Choroid plexus epithelial cell (primary cell): ENCODE results near the gene ARPP19.

Experiments used
- DNase-seq: peaks from one replicate; pipeline ENCODE4 v3.0.0-alpha.2; 2010; ENCODE audit warnings: low read depth
- H3K4me3 ChIP-seq: 2 replicates; pipeline ENCODE4 v1.5.1; 2011; ENCODE audit warnings: low read depth, mild to moderate bottlenecking, control low read depth, low read length, moderate library complexity
- TF ChIP-seq, protein P1 (sequence below): conservative IDR thresholded peaks from 2 replicates; pipeline ENCODE4 v1.5.1; 2011; ENCODE audit warnings: low read depth, mild to moderate bottlenecking, control low read depth, inconsistent platforms, low read length, moderate library complexity

Gene ARPP19, protein sequence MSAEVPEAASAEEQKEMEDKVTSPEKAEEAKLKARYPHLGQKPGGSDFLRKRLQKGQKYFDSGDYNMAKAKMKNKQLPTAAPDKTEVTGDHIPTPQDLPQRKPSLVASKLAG

DNA sequence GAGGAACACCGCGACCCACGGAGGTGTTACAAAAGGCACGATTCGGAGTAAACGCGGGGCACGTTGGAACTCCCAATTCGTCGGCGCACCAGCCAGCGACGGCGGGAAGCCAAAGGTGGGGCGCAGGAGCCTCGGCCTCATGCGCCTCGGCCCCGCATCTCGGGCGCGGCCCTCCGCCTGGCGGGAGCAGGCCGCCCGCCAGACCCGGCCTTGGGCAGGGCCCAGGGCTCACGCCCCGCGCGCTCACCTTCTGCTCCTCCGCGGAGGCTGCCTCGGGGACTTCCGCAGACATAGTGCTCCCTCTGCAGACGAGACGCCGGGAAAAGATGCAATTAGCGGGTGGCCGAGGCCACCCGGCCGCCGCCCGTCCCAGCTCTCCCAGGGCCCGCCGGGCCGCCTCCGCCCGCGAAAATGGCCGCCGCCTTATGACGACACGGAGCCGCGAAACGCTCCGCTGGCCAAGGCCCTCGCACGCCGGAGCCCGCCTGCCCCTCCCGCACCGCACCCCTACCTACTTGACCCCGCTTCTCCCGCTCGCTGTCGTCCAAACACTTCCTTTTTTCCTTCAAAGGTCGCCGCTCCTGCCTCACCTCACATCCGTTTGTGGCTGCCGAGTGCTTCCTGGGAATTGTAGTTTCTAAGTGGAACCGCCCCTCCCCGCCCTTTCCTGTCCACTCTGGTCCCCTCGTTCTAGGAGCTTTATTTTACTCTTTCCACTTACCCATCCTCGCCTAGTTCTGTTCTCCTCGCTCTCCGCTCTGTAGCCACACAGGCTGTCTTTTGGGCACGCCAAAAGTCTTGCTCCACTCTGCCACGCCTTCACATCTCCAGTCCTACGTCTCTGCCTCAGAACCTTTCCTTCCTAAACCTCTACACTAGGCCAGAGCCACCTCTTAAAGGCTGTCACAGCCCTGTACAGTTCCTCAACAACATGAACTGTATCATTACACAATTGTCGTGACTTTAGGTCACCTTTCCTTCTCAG lies at the start of gene ARPP19:
Gene ARPP19, minus strand, starts transcription at position 430 of the 985 bp plus-strand sequence. Its CDS starts 138 bp downstream, at position 292.
- TF ChIP-seq, protein P1, sequence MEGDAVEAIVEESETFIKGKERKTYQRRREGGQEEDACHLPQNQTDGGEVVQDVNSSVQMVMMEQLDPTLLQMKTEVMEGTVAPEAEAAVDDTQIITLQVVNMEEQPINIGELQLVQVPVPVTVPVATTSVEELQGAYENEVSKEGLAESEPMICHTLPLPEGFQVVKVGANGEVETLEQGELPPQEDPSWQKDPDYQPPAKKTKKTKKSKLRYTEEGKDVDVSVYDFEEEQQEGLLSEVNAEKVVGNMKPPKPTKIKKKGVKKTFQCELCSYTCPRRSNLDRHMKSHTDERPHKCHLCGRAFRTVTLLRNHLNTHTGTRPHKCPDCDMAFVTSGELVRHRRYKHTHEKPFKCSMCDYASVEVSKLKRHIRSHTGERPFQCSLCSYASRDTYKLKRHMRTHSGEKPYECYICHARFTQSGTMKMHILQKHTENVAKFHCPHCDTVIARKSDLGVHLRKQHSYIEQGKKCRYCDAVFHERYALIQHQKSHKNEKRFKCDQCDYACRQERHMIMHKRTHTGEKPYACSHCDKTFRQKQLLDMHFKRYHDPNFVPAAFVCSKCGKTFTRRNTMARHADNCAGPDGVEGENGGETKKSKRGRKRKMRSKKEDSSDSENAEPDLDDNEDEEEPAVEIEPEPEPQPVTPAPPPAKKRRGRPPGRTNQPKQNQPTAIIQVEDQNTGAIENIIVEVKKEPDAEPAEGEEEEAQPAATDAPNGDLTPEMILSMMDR = no peak
- peak within 1 kb of the TSS; percentile 89 for H3K4me3 ChIP-seq
- DNase-seq = peak; percentile 89

DNA sequence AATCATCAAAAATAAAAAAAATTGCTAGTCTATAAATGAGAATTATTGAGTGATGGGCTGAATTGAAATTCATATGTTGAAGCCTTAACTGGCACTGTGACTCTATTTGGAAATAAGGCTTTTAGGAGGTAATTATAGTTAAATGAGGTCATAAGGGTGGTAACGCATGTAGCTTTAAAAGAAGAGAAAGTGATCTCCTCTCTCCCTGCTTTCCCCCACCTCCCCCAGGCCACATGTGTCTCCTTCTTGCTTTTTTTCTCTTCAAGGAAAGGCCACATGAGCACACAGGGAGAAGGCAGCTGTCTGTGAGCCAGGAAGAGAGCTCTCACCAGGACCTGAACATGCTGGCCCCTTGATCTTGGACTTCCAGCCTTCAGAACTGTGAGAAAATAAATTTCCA lies 48.2 kb upstream of the ARPP19 start:
- no peak for DNase-seq
- TF ChIP-seq, protein P1 = no peak
- no peak overlapping the region for H3K4me3 ChIP-seq

DNA sequence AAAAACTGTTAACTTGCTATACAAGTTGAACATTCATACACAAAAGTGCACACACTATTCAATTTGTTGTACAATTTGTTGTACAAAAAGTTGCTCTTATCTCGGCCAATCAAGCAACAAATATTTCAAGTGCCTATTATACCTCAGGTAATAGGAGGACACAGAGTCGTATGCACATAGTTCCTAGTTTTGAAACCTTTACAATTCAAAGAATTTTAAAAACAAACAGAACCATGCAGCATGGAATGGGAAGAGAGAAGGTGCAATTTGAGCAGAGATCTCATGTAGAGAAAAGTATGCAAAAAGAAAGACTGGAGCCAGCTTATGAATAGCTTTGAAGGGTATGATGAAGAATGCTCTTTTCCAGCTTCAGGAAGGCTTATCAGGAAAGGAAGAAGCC lies 46.5 kb upstream of the ARPP19 start:
- TF ChIP-seq, protein P1 = no peak
- peak; percentile 31 for DNase-seq
- H3K4me3 ChIP-seq = no peak overlapping the region

DNA sequence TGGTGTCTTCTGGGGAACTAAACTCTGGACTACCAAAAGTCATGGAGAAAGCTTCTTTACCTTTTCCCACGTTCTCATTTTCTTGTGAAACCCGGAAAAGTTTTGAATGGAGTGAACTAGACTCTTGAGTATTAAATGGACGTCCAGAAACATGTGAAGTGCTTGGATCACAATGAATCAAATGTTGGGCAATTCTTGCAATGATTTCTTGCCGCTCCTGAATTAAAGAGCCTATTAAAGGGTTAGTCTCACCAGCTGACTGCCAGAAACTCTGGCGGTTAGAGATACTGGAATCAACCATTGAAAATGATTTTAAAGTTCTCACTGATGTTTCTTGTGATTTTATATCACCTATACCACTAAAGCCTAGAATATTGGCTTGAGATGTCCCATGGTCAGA lies 40.8 kb upstream of the ARPP19 start:
- TF ChIP-seq, protein P1 = no peak
- no peak overlapping the region for H3K4me3 ChIP-seq
- no peak for DNase-seq

DNA sequence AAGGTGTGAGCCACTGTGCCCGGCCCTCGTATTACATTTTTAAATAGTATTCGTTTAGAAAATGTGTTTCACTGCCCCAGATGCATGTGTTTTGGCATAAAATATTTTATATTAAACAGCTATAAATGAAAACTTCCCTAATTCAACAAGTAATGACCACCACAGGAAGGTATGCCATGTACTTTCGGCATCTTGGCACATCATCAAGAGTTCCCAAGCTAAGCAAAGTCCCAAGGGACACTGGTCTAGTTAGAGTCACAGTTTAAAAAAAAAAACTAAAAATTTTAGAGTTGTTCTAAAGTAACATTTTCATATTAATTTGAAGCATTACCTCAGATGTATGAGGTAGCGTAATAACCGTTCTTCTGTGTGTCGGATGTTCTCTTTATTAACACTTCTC lies 15.6 kb upstream of the ARPP19 start:
- TF ChIP-seq, protein P1 = no peak
- H3K4me3 ChIP-seq = no peak overlapping the region
- no peak for DNase-seq

DNA sequence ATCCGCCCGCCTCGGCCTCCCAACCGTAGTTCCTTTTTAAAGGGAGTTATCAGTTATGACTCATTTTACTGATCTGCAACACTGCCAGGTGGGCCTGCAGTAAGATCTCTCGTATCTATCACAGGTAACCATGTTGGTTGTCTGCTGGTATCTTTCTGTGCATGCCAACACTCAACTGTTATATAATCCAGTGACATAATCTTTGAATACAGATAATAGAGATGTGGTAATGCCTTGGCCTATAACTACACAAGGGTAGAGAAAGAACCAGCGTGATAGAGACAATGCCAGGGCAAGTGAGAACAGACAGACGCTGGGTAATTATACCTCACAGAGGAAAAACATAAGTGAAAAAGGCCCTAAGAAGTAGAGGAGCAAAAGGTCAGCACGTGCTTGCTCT lies 11.0 kb upstream of the ARPP19 start:
- TF ChIP-seq, protein P1 = no peak
- no peak for DNase-seq
- no peak overlapping the region for H3K4me3 ChIP-seq
